HepG2 (cell line): Measurements from ENCODE around the gene NF2. TPM values are rescaled to one million over a fixed set of nuclear protein-coding genes. Genes with fewer than 3 reads are reported as not detected.

Experiments used
- ATAC-seq: fragments of 200-7000 bp; cut with Tn5 transposase; 3 replicates; pipeline ENCODE4 v1.9.1; 2020; ENCODE audit warnings: mild to moderate bottlenecking, moderate library complexity
- BruUV-seq: library from RNA; stranded (reverse); fragments of 400-500 nt; replicated peaks from 2 replicates; lab custom pipeline; 2021; lab: Mats Ljungman, UMichigan
- CTCF ChIA-PET: fragments of 300-600 bp; formaldehyde crosslinking; extraction: SDS; loops from one replicate; lab custom pipeline; 2021; ENCODE audit warnings: low total read pairs, inconsistent platforms, low intra/inter-chr PET ratio; lab: Yijun Ruan, JAX
- POLR2A ChIA-PET: fragments of 350-600 bp; sonication (Branson Sonifier 250); formaldehyde crosslinking; loops from one replicate; lab custom pipeline; 2020; ENCODE audit warnings: antibody characterized with exemption, inconsistent platforms; lab: Yijun Ruan, JAX
- DNase-seq: peaks from one replicate; pipeline ENCODE4 v3.0.0-alpha.2; 2015; ENCODE audit warnings: low spot score
- FAIRE-seq: peaks from 3 replicates; lab custom pipeline; 2011; peaks lifted over from hg19 to GRCh38; lab: Jason Lieb, UNC
- H2AFZ ChIP-seq: one replicate; pipeline ENCODE4 v1.6.1; 2011; ENCODE audit warnings: low read length, inconsistent platforms
- H3K27ac ChIP-seq: fragments of 300-600 bp; 3 replicates; pipeline ENCODE4 v1.8.0; 2011; ENCODE audit warnings: mixed run types, mild to moderate bottlenecking, mixed read lengths, low read length, inconsistent platforms; ENCODE audit not compliant: insufficient read depth; ENCODE audit errors: extremely low read length
- H3K27me3 ChIP-seq, 2 experiments: fragments of 200-600 bp in 1 of 2; 2 replicates in 1 of 2; 3 replicates in 1 of 2; pipeline versions ENCODE4 v1.6.0 to v1.8.0; 2011; ENCODE audit warnings: low read length in 2 of 2, mild to moderate bottlenecking in 2 of 2, moderate library complexity in 2 of 2, inconsistent platforms in 1 of 2; ENCODE audit not compliant: insufficient read depth in 2 of 2, control insufficient read depth in 1 of 2
- H3K36me3 ChIP-seq, 2 experiments: fragments of 200-600 bp in 1 of 2; replicated peaks in 1 of 2; 2 replicates in 1 of 2; 3 replicates in 1 of 2; pipeline versions ENCODE4 v1.5.1 to v1.8.0; 2011; ENCODE audit warnings: low read length in 2 of 2, inconsistent platforms in 1 of 2; ENCODE audit not compliant: insufficient read depth in 2 of 2, control insufficient read depth in 1 of 2
- H3K4me1 ChIP-seq: 2 replicates; pipeline ENCODE4 v1.5.1; 2012; ENCODE audit warnings: low read length, inconsistent platforms; ENCODE audit not compliant: insufficient read depth
- H3K4me2 ChIP-seq: 2 replicates; pipeline ENCODE4 v1.6.0; 2011; ENCODE audit warnings: low read depth, low read length, inconsistent platforms
- H3K4me3 ChIP-seq, 3 experiments: fragments of 200-600 bp in 1 of 3; sonication (generic), shearing (Covaris generic) in 1 of 3; replicated peaks in 1 of 3; 2 replicates each; pipeline ENCODE4 v1.5.1; 2011 to 2016; ENCODE audit warnings: low read length in 3 of 3, inconsistent platforms in 2 of 3, low read depth in 2 of 3, mild to moderate bottlenecking in 2 of 3, control low read depth in 1 of 3, mixed read lengths in 1 of 3; ENCODE audit not compliant: insufficient read depth in 1 of 3
- H3K79me2 ChIP-seq: one replicate; pipeline ENCODE4 v1.6.1; 2011; ENCODE audit warnings: low read length, inconsistent platforms; ENCODE audit not compliant: insufficient read depth
- H3K9ac ChIP-seq: 2 replicates; pipeline ENCODE4 v1.6.0; 2011; ENCODE audit warnings: mild to moderate bottlenecking, low read depth, low read length, inconsistent platforms; ENCODE audit not compliant: insufficient read depth
- H3K9me3 ChIP-seq: 2 replicates; pipeline ENCODE4 v1.5.1; 2012; ENCODE audit warnings: mild to moderate bottlenecking, low read length
- H4K20me1 ChIP-seq: 2 replicates; pipeline ENCODE4 v1.6.0; 2011; ENCODE audit warnings: inconsistent platforms, mild to moderate bottlenecking, low read length, moderate library complexity; ENCODE audit not compliant: insufficient read depth
- CENPT ChIP-seq: sonication (generic); formaldehyde crosslinking; IDR thresholded peaks from 2 replicates; pipeline ENCODE4 v1.8.0; 2022; ENCODE audit warnings: low read depth, mild to moderate bottlenecking, moderate library complexity, missing genetic modification reagents
- MAFG ChIP-seq: sonication (generic); formaldehyde crosslinking; IDR thresholded peaks from 2 replicates; pipeline ENCODE4 v1.5.1; 2020; ENCODE audit warnings: mild to moderate bottlenecking, missing genetic modification reagents
- MEIS1 ChIP-seq: sonication (generic); formaldehyde crosslinking; IDR thresholded peaks from 2 replicates; pipeline ENCODE4 v1.9.0; 2021; ENCODE audit warnings: mild to moderate bottlenecking, missing genetic modification reagents, moderate library complexity, borderline replicate concordance
- SP140L ChIP-seq: sonication (generic); formaldehyde crosslinking; IDR thresholded peaks from 2 replicates; pipeline ENCODE4 v1.4.0; 2020; ENCODE audit warnings: missing genetic modification reagents, borderline replicate concordance
- TBP ChIP-seq: sonication (generic); formaldehyde crosslinking; IDR thresholded peaks from 2 replicates; pipeline ENCODE4 v1.5.0; 2020; ENCODE audit warnings: missing genetic modification reagents
- ZBTB14 ChIP-seq: sonication (generic); formaldehyde crosslinking; IDR thresholded peaks from 2 replicates; pipeline ENCODE4 v1.4.0; 2020; ENCODE audit warnings: missing genetic modification reagents
- ZNF232 ChIP-seq: sonication (generic); formaldehyde crosslinking; IDR thresholded peaks from 2 replicates; pipeline ENCODE4 v1.4.0; 2020; ENCODE audit warnings: missing genetic modification reagents, borderline replicate concordance
- ZNF781 ChIP-seq: sonication (generic); formaldehyde crosslinking; IDR thresholded peaks from 2 replicates; pipeline ENCODE4 v1.5.1; 2020; ENCODE audit warnings: borderline replicate concordance, mild to moderate bottlenecking, missing genetic modification reagents; ENCODE audit errors: not compliant biosample characterization
- WGBS: methylation state at CpG from one replicate; pipeline ENCODE4 v1.1.6; 2017; ENCODE audit warnings: low lambda C conversion rate; 5-methylcytosine and 5-hydroxymethylcytosine counted together
- in situ Hi-C: cut with HindIII; loops from 2 replicates; pipeline ENCODE4 v1.10.0; 2017; ENCODE audit warnings: low pct_unique_long_range_greater_than_20kb; ENCODE audit not compliant: extremely low pct_ligation_motif_present
- intact Hi-C: fragments of 100-400 bp; cut with micrococcal nuclease; formaldehyde crosslinking; loops from one replicate; pipeline ENCODE4 v1.10.0; 2022; ENCODE audit not compliant: unreplicated experiment
- polyA plus RNA-seq, 8 experiments: library from polyadenylated mRNA; depleted of rRNA in 3 of 8; stranded (reverse) in 7 of 8; unstranded in 1 of 8; fragments of >200 nt; fragmentation: Illumina TruSeq in 4 of 8; extraction: Trizol in 4 of 8; gene quantifications; 2 replicates each; pipeline versions ENCODE4 v1.2.1 to v1.2.3, GENCODE V29; 2011 to 2016; ENCODE audit warnings: low read depth in 4 of 8, missing spikeins in 1 of 8, mixed read lengths in 1 of 8; ENCODE audit not compliant: insufficient read depth in 1 of 8
- total RNA-seq, 5 experiments: library from RNA; depleted of rRNA; stranded (reverse); fragments of >200 nt; fragmentation: Illumina TruSeq; extraction: Trizol; gene quantifications; 2 replicates each; pipeline ENCODE4 v1.2.3, GENCODE V29; 2016; ENCODE audit warnings: low read depth in 1 of 5
- TF ChIP-seq, protein P1 (sequence below): sonication (generic); formaldehyde crosslinking; IDR thresholded peaks from 2 replicates; pipeline ENCODE4 v1.9.0; 2022; ENCODE audit warnings: missing genetic modification reagents, mild to moderate bottlenecking, borderline replicate concordance
- TF ChIP-seq, protein P2 (sequence below): IDR thresholded peaks from 2 replicates; pipeline ENCODE4 v1.6.1; 2016

Gene NF2
- total and polyA plus RNA-seq, 2 of the 13 experiments (the other 11 are each of a cell fraction or from before 2014, with no cell fraction given), result 9.3 to 33.3 TPM

DNA sequence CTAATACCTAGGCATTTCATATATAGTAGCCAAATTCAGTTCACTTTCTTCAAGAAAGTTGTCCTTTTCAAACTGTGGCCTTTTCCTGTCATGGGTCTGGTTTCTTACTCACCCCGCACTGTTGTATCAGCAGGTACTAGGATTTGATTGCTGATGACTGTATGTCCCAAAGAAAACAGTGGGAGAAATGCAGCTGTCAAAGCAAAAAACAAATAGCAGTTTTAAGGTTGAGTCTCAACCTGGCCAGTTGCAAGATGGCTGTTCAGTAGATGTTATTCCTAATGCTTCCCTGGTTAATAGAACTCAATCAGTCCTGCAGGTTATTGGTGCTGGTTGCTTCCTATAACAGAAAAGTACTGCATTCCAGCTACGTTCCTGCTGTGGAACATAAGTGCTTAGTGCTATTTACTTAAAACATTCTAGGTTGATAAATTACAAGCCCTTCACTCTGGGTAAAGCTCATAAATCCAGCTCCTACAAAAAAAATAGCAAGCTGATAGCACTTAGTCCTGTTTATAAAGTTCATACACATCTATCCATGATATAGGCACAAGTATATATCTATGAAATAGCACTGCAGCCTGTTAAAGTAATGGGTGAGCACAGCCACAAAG is 26.6 kb downstream of the NF2 start:
- H3K9me3 ChIP-seq, result no peaks in the 10 kb centered on the region
- H3K36me3 ChIP-seq, result no peaks in the 10 kb centered on the region
- ChIA-PET POLR2A (interaction anchor here (1.4 kb wide), 1 partner anchor 32 kb away, joined by 4 read pairs; no protein-coding TSS in a partner anchor), CTCF (no interaction called here)
- no peaks in the 10 kb centered on the region for H4K20me1 ChIP-seq
- no peak overlapping the region for H3K4me2 ChIP-seq
- intact Hi-C loops (no loop called here), in situ Hi-C loops (loop anchor here (10.0 kb wide), 1 partner anchor 455 kb away; the partner anchor contains the start of gene HORMAD2)
- H3K27me3 ChIP-seq, result no peaks in the 10 kb centered on the region
- no peak overlapping the region for H3K27ac ChIP-seq
- no peak overlapping the region for H3K4me3 ChIP-seq
- BruUV-seq, result no TSS peak
- peaks cover 49% of the 10 kb centered on the region for H3K79me2 ChIP-seq
- no peak overlapping the region for H3K9ac ChIP-seq
- no peak for TF ChIP-seq MEIS1
- TF ChIP-seq CENPT (CRISPR knock-in tag), result no peak
- TF ChIP-seq SP140L (CRISPR knock-in tag), result no peak
- TF ChIP-seq TBP (CRISPR knock-in tag), result no peak
- no peak for TF ChIP-seq ZBTB14 (CRISPR knock-in tag)
- TF ChIP-seq, protein P1, sequence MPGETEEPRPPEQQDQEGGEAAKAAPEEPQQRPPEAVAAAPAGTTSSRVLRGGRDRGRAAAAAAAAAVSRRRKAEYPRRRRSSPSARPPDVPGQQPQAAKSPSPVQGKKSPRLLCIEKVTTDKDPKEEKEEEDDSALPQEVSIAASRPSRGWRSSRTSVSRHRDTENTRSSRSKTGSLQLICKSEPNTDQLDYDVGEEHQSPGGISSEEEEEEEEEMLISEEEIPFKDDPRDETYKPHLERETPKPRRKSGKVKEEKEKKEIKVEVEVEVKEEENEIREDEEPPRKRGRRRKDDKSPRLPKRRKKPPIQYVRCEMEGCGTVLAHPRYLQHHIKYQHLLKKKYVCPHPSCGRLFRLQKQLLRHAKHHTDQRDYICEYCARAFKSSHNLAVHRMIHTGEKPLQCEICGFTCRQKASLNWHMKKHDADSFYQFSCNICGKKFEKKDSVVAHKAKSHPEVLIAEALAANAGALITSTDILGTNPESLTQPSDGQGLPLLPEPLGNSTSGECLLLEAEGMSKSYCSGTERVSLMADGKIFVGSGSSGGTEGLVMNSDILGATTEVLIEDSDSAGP (CRISPR knock-in tag), result no peak
- no peak for TF ChIP-seq ZNF232 (CRISPR knock-in tag)
- no peak for TF ChIP-seq ZNF781 (CRISPR knock-in tag)
- no peak for TF ChIP-seq MAFG
- TF ChIP-seq, protein P2, sequence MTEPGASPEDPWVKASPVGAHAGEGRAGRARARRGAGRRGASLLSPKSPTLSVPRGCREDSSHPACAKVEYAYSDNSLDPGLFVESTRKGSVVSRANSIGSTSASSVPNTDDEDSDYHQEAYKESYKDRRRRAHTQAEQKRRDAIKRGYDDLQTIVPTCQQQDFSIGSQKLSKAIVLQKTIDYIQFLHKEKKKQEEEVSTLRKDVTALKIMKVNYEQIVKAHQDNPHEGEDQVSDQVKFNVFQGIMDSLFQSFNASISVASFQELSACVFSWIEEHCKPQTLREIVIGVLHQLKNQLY, result no peak
- no peak for DNase-seq
- ATAC-seq, result no peak
- 90% methylated on average over 2 of the region's 2 CpGs for WGBS
- no peak overlapping the region for H2AFZ ChIP-seq
- peaks cover 34% of the 10 kb centered on the region for H3K4me1 ChIP-seq
- no peak for FAIRE-seq
